ENCODE data around the gene AAGAB.

Gene AAGAB

DNA sequence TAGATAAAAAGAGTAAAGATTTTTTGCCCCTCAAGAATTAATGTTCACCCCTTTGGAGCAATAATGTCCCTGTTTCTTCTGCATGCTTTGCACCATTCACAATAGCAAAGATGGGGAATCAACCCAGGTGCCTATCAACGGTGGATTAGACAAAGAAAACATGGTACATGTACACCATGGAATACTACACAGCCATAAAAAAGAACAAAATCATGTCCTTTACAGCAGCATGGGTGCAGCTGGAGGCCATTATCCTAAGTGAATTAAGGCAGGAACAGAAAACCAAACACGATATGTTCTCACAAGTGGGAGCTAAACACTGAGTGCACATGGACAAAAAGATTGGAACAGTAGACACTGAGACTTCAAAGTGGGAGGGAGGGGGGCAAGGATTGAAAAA is 35.2 kb downstream of the AAGAB start:
- Mint-ChIP-seq H3K27me3 (ENCODE audit: low read depth, poor library complexity) (no peaks in the 10 kb centered on the region), H3K9me3 (no peaks in the 10 kb centered on the region), H3K4me1 (no peaks in the 10 kb centered on the region), H3K36me3 (ENCODE audit: low read depth) (peaks cover 29% of the 10 kb centered on the region), H3K4me3 (no peak overlapping the region), H3K27ac (no peak overlapping the region)
- TF ChIP-seq, protein P1, sequence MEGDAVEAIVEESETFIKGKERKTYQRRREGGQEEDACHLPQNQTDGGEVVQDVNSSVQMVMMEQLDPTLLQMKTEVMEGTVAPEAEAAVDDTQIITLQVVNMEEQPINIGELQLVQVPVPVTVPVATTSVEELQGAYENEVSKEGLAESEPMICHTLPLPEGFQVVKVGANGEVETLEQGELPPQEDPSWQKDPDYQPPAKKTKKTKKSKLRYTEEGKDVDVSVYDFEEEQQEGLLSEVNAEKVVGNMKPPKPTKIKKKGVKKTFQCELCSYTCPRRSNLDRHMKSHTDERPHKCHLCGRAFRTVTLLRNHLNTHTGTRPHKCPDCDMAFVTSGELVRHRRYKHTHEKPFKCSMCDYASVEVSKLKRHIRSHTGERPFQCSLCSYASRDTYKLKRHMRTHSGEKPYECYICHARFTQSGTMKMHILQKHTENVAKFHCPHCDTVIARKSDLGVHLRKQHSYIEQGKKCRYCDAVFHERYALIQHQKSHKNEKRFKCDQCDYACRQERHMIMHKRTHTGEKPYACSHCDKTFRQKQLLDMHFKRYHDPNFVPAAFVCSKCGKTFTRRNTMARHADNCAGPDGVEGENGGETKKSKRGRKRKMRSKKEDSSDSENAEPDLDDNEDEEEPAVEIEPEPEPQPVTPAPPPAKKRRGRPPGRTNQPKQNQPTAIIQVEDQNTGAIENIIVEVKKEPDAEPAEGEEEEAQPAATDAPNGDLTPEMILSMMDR (IDR thresholded peaks at IDR 0.05): no peak
- no peak for DNase-seq

DNA sequence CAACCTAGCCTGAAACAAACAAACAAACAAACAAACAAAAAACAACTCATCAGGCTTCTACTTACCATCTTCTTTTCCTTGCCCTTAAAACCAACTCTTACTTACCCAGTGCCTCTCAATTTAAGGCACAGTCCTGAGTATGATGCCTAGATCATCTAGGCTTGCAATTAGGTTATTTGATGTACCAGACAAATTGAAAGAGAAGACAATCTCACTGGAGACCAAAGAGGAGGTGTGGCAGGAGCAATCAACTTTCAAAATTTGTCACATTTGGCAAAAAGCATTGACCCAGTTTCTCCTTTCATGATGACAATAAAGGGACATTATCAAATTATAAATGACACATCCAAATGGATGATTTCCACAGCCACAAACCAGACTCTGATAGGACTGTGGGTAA is 36.0 kb downstream of the AAGAB start:
- H3K9me3 Mint-ChIP-seq: no peaks in the 10 kb centered on the region
- peaks cover 29% of the 10 kb centered on the region for H3K36me3 Mint-ChIP-seq (ENCODE audit: low read depth)
- TF ChIP-seq, protein P1 (IDR thresholded peaks at IDR 0.05): no peak

DNA sequence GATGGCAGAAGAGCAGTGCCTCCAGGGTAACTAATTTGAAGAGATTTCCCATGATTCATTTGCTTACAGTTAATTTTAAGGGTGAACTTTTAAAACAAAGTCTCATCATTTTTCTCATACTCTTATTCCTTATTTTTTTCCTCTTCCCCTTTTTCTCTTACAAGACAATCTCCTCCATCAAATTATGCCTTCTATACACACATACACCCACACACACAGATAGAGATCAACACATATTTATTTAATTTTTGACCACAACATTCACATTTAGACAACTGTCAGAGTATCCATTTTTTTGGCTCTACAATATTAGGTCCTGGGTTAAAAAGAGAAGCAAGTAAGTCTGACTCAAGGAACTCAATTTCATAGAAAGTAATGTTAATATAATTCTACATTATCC is 37.6 kb downstream of the AAGAB start:
- no peaks in the 10 kb centered on the region for H3K27me3 Mint-ChIP-seq (ENCODE audit: low read depth, poor library complexity)
- TF ChIP-seq, protein P1 (IDR thresholded peaks at IDR 0.05): no peak

More for the DNA sequence above, 36.0 kb downstream of the AAGAB start:
- Mint-ChIP-seq H3K27ac (peak overlapping the region; percentile 4), H3K27me3 (ENCODE audit: low read depth, poor library complexity) (no peaks in the 10 kb centered on the region), H3K4me1 (no peaks in the 10 kb centered on the region), H3K4me3 (no peak overlapping the region)
- DNase-seq: no peak

DNA sequence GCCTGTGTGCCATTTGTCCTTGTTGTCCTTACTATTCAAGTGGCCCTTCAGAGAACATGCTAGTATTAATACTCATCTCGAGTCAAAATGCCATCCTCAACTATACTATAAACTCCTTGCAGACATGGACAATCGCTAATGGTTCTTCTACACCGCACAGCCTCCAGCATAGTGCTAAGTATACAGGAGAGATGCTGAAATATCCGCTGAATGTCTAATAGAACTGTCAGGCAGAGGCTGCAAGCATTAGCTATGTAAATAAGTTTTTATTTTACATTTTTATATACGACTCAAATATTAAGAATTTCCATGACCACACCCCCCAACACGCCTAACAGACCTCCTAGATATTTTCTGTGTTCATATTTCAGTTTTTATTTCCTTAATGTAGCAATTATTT is 39.4 kb downstream of the AAGAB start:
- Mint-ChIP-seq H3K9me3 (no peaks in the 10 kb centered on the region), H3K27me3 (ENCODE audit: low read depth, poor library complexity) (no peaks in the 10 kb centered on the region), H3K4me1 (no peaks in the 10 kb centered on the region), H3K27ac (no peak overlapping the region), H3K4me3 (no peak overlapping the region), H3K36me3 (ENCODE audit: low read depth) (peaks cover 34% of the 10 kb centered on the region)
- TF ChIP-seq, protein P1 (IDR thresholded peaks at IDR 0.05): no peak
- DNase-seq: no peak

More for the DNA sequence above, 37.6 kb downstream of the AAGAB start:
- H3K4me1 Mint-ChIP-seq: no peaks in the 10 kb centered on the region
- H3K4me3 Mint-ChIP-seq: no peak overlapping the region
- no peak overlapping the region for H3K27ac Mint-ChIP-seq
- H3K36me3 Mint-ChIP-seq (ENCODE audit: low read depth): peaks cover 34% of the 10 kb centered on the region
- DNase-seq: no peak
- H3K9me3 Mint-ChIP-seq: no peaks in the 10 kb centered on the region

DNA sequence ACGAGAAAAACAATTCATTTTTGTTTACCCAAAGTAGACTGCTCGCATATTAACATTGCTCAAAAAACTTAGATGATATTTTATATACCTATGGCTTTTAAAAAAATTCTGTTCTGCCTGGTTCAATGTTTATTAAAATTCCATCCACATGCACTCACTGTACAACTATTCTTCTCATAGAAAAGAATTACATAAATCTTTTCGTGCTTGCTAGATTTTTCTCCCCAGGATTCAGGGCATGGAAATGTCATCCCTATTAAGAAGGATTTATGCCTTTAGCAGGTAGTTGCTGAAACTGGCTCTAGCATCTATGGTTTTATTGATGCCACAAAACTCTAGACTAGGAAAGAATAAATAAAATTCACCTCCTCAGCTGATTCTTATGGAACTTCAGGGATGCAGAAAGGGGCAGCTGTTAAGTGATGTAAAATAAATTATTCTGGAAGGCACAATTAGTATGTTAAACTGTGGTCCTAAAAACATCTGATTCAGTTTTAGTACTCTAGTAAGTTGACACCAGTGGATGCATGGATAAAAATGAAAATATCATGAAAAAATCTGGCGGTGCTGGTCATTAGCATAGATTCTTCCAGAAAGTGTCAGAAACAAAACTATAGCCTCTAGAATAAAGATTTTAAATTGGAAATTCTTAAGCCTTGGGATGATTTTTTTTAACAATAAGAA is 41.6 kb downstream of the AAGAB start:
- H3K36me3 Mint-ChIP-seq (ENCODE audit: low read depth): peaks cover 31% of the 10 kb centered on the region
- DNase-seq: no peak
- H3K4me3 Mint-ChIP-seq: no peak overlapping the region
- H3K27me3 Mint-ChIP-seq (ENCODE audit: low read depth, poor library complexity): no peaks in the 10 kb centered on the region
- H3K9me3 Mint-ChIP-seq: no peaks in the 10 kb centered on the region
- no peak overlapping the region for H3K27ac Mint-ChIP-seq
- no peaks in the 10 kb centered on the region for H3K4me1 Mint-ChIP-seq
- TF ChIP-seq, protein P1 (IDR thresholded peaks at IDR 0.05): no peak

DNA sequence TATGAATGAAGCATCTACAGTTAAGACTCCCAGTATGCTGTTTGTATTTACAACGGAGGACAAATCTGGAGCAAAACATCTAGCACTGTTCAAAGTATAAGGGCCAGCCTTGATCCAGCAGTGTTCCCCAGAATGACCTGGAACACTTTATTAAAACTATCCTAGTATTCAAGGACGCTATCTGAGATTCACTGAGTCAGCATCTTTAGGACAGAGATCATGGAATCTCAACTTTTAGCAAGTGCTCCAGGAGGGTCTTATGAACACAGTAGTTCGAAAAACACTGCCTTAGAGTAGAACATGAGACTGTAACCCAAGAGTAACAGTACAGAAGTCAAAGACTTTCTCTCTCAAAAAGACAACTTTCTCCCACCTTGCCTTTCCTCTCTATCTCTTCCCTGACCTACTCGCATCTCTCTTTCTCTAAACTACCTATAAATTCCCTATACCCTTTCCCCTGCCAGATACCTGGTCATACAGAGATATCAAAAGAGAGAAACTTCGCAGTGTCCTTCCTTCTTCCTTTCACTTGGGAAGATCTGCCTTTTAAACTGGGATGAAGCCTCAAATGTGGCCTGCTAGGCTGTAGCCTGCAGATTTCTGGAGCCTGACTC is 43.8 kb downstream of the AAGAB start:
- Mint-ChIP-seq H3K4me3 (no peak overlapping the region), H3K9me3 (no peaks in the 10 kb centered on the region), H3K27me3 (ENCODE audit: low read depth, poor library complexity) (no peaks in the 10 kb centered on the region), H3K4me1 (no peaks in the 10 kb centered on the region), H3K36me3 (ENCODE audit: low read depth) (peaks cover 30% of the 10 kb centered on the region), H3K27ac (no peak overlapping the region)
- TF ChIP-seq, protein P1 (IDR thresholded peaks at IDR 0.05): no peak
- no peak for DNase-seq
